Adipocyte (in vitro differentiated cells): ENCODE data around the gene PRDM8.
"Not testable (repeated sequence)": the region's sequence is repeated elsewhere in the genome, so short reads cannot be mapped to it uniquely, and the experiment has no call there.

ENCODE experiments used
- DNase-seq: peaks from one replicate; pipeline ENCODE4 v3.0.0-alpha.2; 2015; ENCODE audit warnings: low read depth
- H3K27me3 ChIP-seq: replicated peaks from 2 replicates; pipeline ENCODE4 v1.7.0; 2013; ENCODE audit warnings: mild to moderate bottlenecking, low read length, moderate library complexity; ENCODE audit not compliant: control insufficient read depth, insufficient read depth
- H3K36me3 ChIP-seq: 2 replicates; pipeline ENCODE4 v1.7.0; 2013; ENCODE audit warnings: low read length, mild to moderate bottlenecking, moderate library complexity; ENCODE audit not compliant: control insufficient read depth, insufficient read depth, severe bottlenecking
- H3K4me1 ChIP-seq: 2 replicates; pipeline ENCODE4 v1.7.0; 2013; ENCODE audit warnings: mild to moderate bottlenecking, low read length, moderate library complexity; ENCODE audit not compliant: control insufficient read depth, insufficient read depth
- H3K4me3 ChIP-seq: 2 replicates; pipeline ENCODE4 v1.7.0; 2013; ENCODE audit warnings: mild to moderate bottlenecking, low read length, moderate library complexity
- H3K9ac ChIP-seq: 2 replicates; pipeline ENCODE4 v1.7.0; 2013; ENCODE audit warnings: mild to moderate bottlenecking, low read length, moderate library complexity
- H3K9me3 ChIP-seq: 2 replicates; pipeline ENCODE4 v1.7.0; 2013; ENCODE audit warnings: mild to moderate bottlenecking, low read length, moderate library complexity; ENCODE audit not compliant: control insufficient read depth

The PRDM8 gene

DNA sequence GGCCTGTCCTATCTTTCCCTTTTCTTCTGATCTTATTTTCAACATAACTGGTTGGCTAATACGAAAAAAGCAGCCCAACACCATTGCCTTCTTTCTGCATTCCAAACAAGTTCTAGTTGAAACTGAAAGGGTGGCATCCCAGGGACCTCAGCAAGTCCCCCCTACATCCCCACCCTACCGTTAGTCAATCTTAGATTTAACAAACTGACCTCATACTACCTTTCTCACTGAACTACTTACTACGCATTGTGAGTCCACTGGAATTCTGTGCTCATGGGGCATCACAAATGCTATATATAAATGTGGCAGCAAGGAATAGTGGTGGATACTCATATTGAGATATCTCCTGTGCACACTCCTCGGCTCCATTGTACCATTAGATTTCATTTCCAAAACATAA is 36.1 kb downstream of the PRDM8 start:
- no peak overlapping the region for H3K4me3 ChIP-seq
- H3K9me3 ChIP-seq = no peaks in the 10 kb centered on the region
- DNase-seq = no peak
- H3K4me1 ChIP-seq = peaks cover 21% of the 10 kb centered on the region
- no peaks in the 10 kb centered on the region for H3K27me3 ChIP-seq
- H3K9ac ChIP-seq = no peak overlapping the region
- no peaks in the 10 kb centered on the region for H3K36me3 ChIP-seq

DNA sequence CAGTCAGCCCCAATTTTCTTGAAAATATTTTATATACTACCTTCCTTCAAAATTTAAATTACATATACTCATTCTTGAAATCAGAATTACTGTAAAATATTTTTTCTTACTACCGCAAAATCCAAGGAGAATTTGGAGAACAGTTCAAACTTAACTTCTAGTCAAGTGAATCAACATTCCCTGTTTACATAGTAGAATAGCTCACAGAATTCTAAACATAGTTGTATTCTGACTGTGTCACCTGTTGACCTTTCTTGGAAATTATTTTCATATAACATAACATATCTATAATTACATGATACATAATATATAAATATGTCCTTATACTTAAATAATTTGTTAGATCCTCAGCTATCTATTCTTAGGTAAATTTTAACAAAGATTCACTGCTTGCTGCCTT is 38.1 kb downstream of the PRDM8 start:
- H3K4me1 ChIP-seq = peaks cover 35% of the 10 kb centered on the region
- no peaks in the 10 kb centered on the region for H3K9me3 ChIP-seq
- H3K36me3 ChIP-seq = no peaks in the 10 kb centered on the region
- peak; percentile 68 for DNase-seq
- no peaks in the 10 kb centered on the region for H3K27me3 ChIP-seq
- H3K9ac ChIP-seq = no peak overlapping the region
- no peak overlapping the region for H3K4me3 ChIP-seq

GRCh38 chr4:80237992-80238391 is 40.7 kb downstream of the PRDM8 start:
- H3K4me1 ChIP-seq = peaks cover 36% of the 10 kb centered on the region
- H3K36me3 ChIP-seq = no peaks in the 10 kb centered on the region
- no peaks in the 10 kb centered on the region for H3K27me3 ChIP-seq
- no peaks in the 10 kb centered on the region for H3K9me3 ChIP-seq
- H3K9ac ChIP-seq = peak overlapping the region; percentile 62
- H3K4me3 ChIP-seq = peak overlapping the region; percentile 65
- peak; percentile 87 for DNase-seq

GRCh38 chr4:80239480-80240150 is 42.3 kb downstream of the PRDM8 start:
- peaks cover 29% of the 10 kb centered on the region for H3K4me1 ChIP-seq
- H3K27me3 ChIP-seq = no peaks in the 10 kb centered on the region

DNA sequence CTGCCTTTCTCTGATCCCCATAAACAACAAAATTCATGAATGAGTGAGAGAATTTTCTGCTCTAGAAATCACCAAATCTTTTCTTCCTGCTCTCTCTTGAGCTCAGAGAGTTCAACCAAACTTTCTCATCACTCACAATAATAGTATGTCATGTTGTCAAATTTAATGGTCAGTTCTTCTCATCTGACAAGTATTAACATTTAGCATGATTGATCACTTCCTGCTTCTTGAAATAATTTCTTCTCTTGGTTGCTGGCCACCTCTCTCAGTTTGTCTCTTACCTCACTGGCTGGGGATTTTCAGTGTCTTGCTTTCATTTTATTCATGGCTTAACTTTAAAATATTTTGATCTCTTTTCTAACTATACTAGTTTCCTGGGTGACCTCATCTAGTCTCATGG is 43.7 kb downstream of the PRDM8 start:
- peak; percentile 35 for DNase-seq
- Histone ChIP-seq H3K9ac (no peak overlapping the region), H3K4me1 (peaks cover 26% of the 10 kb centered on the region), H3K27me3 (no peaks in the 10 kb centered on the region), H3K9me3 (no peaks in the 10 kb centered on the region), H3K4me3 (no peak overlapping the region), H3K36me3 (no peaks in the 10 kb centered on the region)

More at GRCh38 chr4:80239480-80240150, 42.3 kb downstream of the PRDM8 start:
- Histone ChIP-seq H3K36me3 (no peaks in the 10 kb centered on the region), H3K9me3 (no peaks in the 10 kb centered on the region), H3K4me3 (no peak overlapping the region), H3K9ac (no peak overlapping the region)
- no peak for DNase-seq

- Histone ChIP-seq H3K4me1 (peaks cover 15% of the 10 kb centered on the region), H3K9me3 (no peaks in the 10 kb centered on the region), H3K27me3 (no peaks in the 10 kb centered on the region), H3K9ac (no peak overlapping the region), H3K36me3 (no peaks in the 10 kb centered on the region), H3K4me3 (no peak overlapping the region)
- DNase-seq = no peak
Observed at GRCh38 chr4:80243274-80244018, 46.1 kb downstream of the PRDM8 start.

DNA sequence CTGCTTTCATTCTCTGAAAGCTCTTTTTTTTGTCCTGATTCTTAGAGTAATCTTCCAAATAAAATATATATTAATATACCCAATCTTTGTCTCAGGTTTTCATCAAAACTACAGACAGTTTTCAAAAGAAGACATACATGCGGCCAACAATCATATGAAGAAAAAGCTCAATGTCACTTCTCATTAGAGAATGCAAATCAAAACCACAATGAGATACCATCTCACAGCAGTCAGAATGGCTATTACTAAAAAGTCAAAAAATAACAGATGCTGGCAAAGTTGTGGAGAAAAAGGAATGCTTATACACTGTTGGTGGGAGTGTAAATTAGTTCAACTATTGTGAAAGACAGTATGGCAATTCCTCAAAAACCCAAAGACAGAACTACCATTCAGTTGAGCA is 50.2 kb downstream of the PRDM8 start:
- not testable (repeated sequence) for H3K4me3 ChIP-seq, H3K4me1 ChIP-seq, DNase-seq, H3K27me3 ChIP-seq, H3K36me3 ChIP-seq, H3K9ac ChIP-seq, H3K9me3 ChIP-seq

GRCh38 chr4:80249144-80249543 is 51.8 kb downstream of the PRDM8 start:
- H3K27me3 ChIP-seq = no peaks in the 10 kb centered on the region
- peaks cover 5% of the 10 kb centered on the region for H3K4me1 ChIP-seq
- H3K9ac ChIP-seq = no peak overlapping the region
- H3K9me3 ChIP-seq = no peaks in the 10 kb centered on the region
- no peak for DNase-seq
- H3K36me3 ChIP-seq = no peaks in the 10 kb centered on the region
- no peak overlapping the region for H3K4me3 ChIP-seq

GRCh38 chr4:80252427-80252826 is 55.1 kb downstream of the PRDM8 start:
- Histone ChIP-seq H3K4me1 (peaks cover 8% of the 10 kb centered on the region), H3K4me3 (no peak overlapping the region), H3K27me3 (no peaks in the 10 kb centered on the region), H3K9me3 (no peaks in the 10 kb centered on the region), H3K36me3 (no peaks in the 10 kb centered on the region), H3K9ac (no peak overlapping the region)
- DNase-seq = no peak

- H3K9me3 ChIP-seq = no peaks in the 10 kb centered on the region
- H3K9ac ChIP-seq = no peak overlapping the region
- H3K4me3 ChIP-seq = no peak overlapping the region
- peaks cover 8% of the 10 kb centered on the region for H3K4me1 ChIP-seq
- no peaks in the 10 kb centered on the region for H3K36me3 ChIP-seq
- DNase-seq = no peak
- H3K27me3 ChIP-seq = no peaks in the 10 kb centered on the region
Observed at GRCh38 chr4:80252953-80253352, 55.6 kb downstream of the PRDM8 start.

DNA sequence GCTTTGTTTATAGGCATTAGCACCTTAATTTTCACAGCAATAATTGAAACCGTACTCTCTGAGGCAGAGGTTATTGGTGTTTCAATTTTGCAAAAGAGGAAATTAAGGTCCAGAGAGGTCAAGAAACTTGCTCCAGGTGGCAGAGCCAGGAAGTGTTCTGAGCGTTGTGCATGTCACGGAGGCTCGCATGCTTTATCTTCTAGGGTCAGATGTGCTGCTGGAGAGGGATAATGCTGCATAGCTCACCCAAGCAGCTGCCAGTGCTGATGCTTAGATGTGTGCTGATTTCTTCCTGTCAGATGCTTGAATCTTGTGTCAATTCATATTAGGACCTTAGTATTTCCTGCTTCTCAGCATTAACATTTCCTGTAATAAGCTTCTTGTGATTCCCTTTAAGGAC is 56.2 kb downstream of the PRDM8 start:
- no peak for DNase-seq
- Histone ChIP-seq H3K27me3 (no peaks in the 10 kb centered on the region), H3K4me1 (peaks cover 8% of the 10 kb centered on the region), H3K36me3 (no peaks in the 10 kb centered on the region), H3K9me3 (no peaks in the 10 kb centered on the region), H3K4me3 (no peak overlapping the region), H3K9ac (no peak overlapping the region)
